Mucosa of descending colon (tissue), 3 donors: ENCODE data around the gene CDC42BPA. TPM values are rescaled to one million over a fixed set of nuclear protein-coding genes. Genes with fewer than 3 reads are reported as not detected.
A peak's percentile ranks its signal among the peaks of the same experiment; 100 is the strongest.
"Not testable (repeated sequence)": the region's sequence is repeated elsewhere in the genome, so short reads cannot be mapped to it uniquely, and the experiment has no call there.

Source experiments
- ATAC-seq: fragments of 200-7000 bp; cut with Tn5 transposase; one replicate; pipeline ENCODE4 v1.9.1; 2020; ENCODE audit warnings: mild to moderate bottlenecking, moderate library complexity
- DNase-seq, 3 donors: peaks; one replicate each; pipeline ENCODE4 v3.0.0-alpha.2; 2020
- H3K36me3 ChIP-seq: fragments of 200-600 bp; one replicate; pipeline ENCODE4 v1.8.0; 2021; ENCODE audit warnings: low read depth, mild to moderate bottlenecking
- H3K4me1 ChIP-seq: fragments of 200-600 bp; one replicate; pipeline ENCODE4 v1.8.0; 2021; ENCODE audit warnings: low read depth, mild to moderate bottlenecking
- H3K4me3 ChIP-seq: fragments of 200-600 bp; one replicate; pipeline ENCODE4 v1.8.0; 2021; ENCODE audit warnings: mild to moderate bottlenecking
- H3K9me3 ChIP-seq: fragments of 200-600 bp; one replicate; pipeline ENCODE4 v1.8.0; 2021; ENCODE audit warnings: mild to moderate bottlenecking
- intact Hi-C, 2 donors: fragments of 100-400 bp; cut with DNase I in 1 of 2; cut with micrococcal nuclease in 1 of 2; formaldehyde crosslinking; loops; one replicate each; pipeline versions ENCODE4 v1.11.0 to v1.11.1; 2022; cut with DNase I, micrococcal nuclease
- total RNA-seq, 3 donors: library from RNA; stranded (reverse); fragmentation: NEBNext Ultra II Directional in 2 of 3; extraction: Animal tissue kit (Norgen Biotek cat#: 25700) in 2 of 3; gene quantifications; one replicate each; pipeline versions ENCODE4 v1.2.1 to v1.2.4, GENCODE V29; 2021 to 2023
- TF ChIP-seq, protein P1 (sequence below): fragments of 200-600 bp; IDR thresholded peaks from one replicate; pipeline ENCODE4 v1.8.0; 2022; ENCODE audit warnings: antibody characterized with exemption, mild to moderate bottlenecking
- donor health status: DM: no; HTN: no; CAD: no; lungs with moderate emphysema.
- donor health status: DM: no; HTN: no; CAD: no.
- donor health status: DM: no; HTN: yes; CAD: no.

The CDC42BPA gene
- total RNA-seq, 3 donors from 2014 or later, result 32.6 to 70.7 (median 50.2) TPM

DNA sequence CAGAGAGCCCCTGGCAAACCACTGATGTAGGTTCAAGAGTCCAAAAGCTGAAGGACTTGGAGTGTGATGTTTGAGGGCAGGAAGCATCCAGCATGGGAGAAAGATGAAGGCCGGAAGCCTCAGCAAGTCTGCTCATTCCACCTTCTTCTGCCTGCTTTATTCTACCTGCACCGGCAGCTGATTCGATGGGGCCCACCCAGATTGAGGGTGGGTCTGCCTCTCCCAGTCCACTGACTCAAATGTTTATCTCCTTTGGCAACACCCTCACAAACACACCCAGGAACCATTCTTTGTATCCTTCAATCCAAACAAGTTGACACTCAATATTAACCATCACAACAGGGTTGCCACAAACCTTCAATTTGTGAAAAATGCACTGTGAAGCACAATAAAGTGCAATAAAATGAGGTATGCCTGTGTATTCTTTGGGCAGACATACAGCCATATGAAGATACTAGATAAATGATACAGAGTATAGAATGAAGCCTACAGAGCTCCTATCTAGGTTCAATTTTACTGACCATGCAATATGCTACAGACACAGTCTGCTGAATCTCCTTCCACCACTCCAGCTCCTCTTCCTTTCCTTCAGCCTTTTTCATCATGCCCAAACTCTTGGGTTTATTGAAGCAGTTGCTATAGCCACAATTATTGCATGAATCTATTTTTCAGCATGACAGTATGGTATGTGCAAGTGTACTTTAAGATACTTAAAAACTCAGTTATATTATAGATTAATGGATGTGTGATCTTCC lies 24.0 kb upstream of the CDC42BPA start:
- DNase-seq, result no peak
- H3K4me1 ChIP-seq, result no peaks in the 10 kb centered on the region
- no peak overlapping the region for H3K4me3 ChIP-seq
- H3K9me3 ChIP-seq, result no peaks in the 10 kb centered on the region
- intact Hi-C loops, result no loop called here
- no peaks in the 10 kb centered on the region for H3K36me3 ChIP-seq
- TF ChIP-seq, protein P1, sequence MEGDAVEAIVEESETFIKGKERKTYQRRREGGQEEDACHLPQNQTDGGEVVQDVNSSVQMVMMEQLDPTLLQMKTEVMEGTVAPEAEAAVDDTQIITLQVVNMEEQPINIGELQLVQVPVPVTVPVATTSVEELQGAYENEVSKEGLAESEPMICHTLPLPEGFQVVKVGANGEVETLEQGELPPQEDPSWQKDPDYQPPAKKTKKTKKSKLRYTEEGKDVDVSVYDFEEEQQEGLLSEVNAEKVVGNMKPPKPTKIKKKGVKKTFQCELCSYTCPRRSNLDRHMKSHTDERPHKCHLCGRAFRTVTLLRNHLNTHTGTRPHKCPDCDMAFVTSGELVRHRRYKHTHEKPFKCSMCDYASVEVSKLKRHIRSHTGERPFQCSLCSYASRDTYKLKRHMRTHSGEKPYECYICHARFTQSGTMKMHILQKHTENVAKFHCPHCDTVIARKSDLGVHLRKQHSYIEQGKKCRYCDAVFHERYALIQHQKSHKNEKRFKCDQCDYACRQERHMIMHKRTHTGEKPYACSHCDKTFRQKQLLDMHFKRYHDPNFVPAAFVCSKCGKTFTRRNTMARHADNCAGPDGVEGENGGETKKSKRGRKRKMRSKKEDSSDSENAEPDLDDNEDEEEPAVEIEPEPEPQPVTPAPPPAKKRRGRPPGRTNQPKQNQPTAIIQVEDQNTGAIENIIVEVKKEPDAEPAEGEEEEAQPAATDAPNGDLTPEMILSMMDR, result no peak
- ATAC-seq, result no peak

DNA sequence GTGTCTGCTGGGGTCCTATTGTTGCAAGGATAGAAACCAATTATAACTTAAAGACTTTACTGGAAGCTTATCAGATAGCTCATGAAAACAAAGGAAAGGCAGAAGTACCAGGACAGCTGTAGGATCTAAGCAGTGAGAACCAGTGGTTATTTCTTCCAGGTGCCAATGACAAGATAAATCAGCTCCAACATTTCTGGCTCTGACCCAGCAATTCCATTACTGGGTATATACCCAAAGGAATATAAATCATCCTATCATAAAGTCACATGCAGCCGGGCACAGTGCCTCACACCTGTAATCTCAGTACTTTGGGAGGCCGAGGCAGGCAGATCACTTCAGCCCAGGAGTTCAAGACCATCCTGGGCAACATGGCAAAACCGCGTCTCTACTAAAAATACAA lies 17.8 kb upstream of the CDC42BPA start:
- ATAC-seq, H3K9me3 ChIP-seq, DNase-seq, intact Hi-C loops, H3K4me3 ChIP-seq, H3K4me1 ChIP-seq, H3K36me3 ChIP-seq: not testable (repeated sequence)

DNA sequence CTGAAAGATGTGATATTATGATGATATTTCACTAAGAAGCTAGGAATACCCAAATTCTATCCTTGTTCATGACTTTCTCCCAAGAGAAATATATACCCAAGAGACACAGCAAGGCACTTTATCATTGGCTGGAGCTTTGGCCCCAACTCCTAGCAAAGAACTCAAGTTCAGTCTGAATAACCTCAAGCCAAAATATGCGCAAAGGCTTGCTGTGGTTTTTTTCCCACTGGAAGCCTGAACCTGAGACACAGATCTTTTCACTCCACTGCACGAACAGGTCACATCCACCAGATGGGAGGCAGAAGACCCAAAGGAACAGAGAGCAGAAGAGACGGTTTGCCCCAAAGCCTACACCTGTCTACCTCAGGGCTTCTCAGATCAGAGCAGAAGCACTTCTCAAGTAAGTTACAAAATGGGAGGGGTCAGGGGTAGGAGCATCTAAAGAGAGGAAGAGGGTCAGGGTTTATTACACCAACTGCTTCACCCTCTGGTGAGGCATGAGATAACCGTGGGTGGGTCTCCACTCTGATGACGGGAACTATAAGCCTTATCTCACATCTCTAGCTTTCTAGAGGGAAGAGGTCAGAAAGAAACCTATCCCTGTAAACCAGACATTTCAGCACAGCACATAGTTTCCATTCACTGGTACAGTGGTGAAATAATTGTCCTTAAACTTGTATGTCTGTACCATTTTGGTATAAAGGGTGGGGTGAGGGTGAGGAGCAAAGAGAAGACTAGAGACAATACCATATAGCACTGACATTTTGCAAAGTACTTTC lies 17.1 kb upstream of the CDC42BPA start:
- H3K4me3 ChIP-seq, result no peak overlapping the region
- DNase-seq (no peak), ATAC-seq (peak; percentile 83)
- no peaks in the 10 kb centered on the region for H3K9me3 ChIP-seq
- no peaks in the 10 kb centered on the region for H3K36me3 ChIP-seq
- H3K4me1 ChIP-seq, result peaks cover 5% of the 10 kb centered on the region
- TF ChIP-seq, protein P1, result no peak
- intact Hi-C loops, result no loop called here

DNA sequence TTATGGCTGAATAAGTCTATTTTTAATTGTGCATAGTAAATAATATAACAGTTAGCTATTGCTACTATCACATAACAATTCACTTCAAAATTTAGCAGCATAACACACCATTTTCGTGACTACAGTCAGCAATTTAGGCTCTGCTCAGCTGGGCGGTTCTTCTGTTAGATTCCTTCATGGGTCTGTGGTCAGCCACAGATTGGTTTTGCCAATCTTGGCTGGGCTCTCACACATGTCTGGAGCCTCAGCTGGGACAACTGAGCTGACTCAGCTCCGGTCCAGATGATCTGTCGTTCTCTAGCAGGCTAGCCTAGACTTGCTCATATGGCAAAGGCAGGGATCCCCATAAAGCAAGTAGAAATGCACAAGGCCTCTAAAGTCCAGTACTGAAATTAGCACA lies 15.1 kb upstream of the CDC42BPA start:
- ATAC-seq, result no peak
- H3K9me3 ChIP-seq, result no peaks in the 10 kb centered on the region
- no peaks in the 10 kb centered on the region for H3K36me3 ChIP-seq
- no peak overlapping the region for H3K4me3 ChIP-seq
- TF ChIP-seq, protein P1, result no peak
- intact Hi-C loops, result no loop called here
- DNase-seq, result no peak
- peaks cover 5% of the 10 kb centered on the region for H3K4me1 ChIP-seq

DNA sequence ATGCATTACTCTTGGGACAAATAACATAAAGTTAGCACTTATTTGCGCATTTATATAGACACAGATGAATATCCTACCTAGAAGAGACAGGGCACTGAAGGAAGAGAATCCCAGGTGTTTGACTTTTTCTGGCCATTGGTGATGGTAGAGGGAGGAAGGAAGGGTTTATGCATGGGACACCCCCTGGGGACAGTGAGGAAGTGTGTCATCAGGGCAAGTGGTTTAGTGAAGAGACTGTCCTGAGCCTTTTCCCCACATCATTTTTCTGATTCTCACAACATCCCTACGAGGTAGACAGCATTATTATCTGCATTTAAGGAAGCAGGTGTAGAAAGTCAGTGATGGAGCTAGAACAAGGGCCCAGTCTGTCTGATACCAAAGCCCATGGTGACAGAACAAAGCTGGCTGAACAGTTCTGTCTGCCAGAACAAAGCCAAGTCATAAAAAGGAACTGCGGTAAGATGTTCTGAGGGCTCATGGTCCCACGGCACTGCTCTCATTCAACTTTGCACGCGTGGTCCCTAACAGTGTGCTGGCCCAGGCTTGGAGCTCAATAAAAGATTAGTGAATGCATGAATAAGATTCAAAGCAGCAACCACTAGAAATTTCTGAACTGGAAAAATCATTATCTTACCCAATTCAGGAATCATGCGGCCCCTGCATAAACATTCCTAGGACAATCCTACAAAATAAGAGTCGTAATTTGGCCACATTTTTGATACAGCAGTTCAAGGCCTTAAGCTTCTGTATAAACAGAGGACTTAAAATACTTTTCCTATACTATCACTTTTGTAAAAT lies 12.2 kb upstream of the CDC42BPA start:
- Histone ChIP-seq H3K36me3 (no peaks in the 10 kb centered on the region), H3K4me1 (peaks cover 1% of the 10 kb centered on the region), H3K4me3 (no peak overlapping the region), H3K9me3 (no peaks in the 10 kb centered on the region)
- DNase-seq (no peak), ATAC-seq (no peak)
- intact Hi-C loops, result no loop called here
- TF ChIP-seq, protein P1, result no peak
